Activated CD4-positive, alpha-beta T cell treated with anti-CD3 and anti-CD28 coated beads, Interleukin-2, amount 50 U/mL, for 16 hours (primary cell): ENCODE results near the gene C1orf198.

ENCODE experiments used
- DNase-seq: peaks from one replicate; pipeline ENCODE4 v3.0.0-alpha.2; 2020

C1orf198 gene

GRCh38 chr1:230807029-230807428, 61.3 kb downstream of the C1orf198 start:
- DNase-seq: no peak

- no peak for DNase-seq
These were observed 61.8 kb downstream of the C1orf198 start for GRCh38 chr1:230806552-230806951.

- DNase-seq: no peak
These were observed 63.9 kb downstream of the C1orf198 start for GRCh38 chr1:230804396-230804795.

DNA sequence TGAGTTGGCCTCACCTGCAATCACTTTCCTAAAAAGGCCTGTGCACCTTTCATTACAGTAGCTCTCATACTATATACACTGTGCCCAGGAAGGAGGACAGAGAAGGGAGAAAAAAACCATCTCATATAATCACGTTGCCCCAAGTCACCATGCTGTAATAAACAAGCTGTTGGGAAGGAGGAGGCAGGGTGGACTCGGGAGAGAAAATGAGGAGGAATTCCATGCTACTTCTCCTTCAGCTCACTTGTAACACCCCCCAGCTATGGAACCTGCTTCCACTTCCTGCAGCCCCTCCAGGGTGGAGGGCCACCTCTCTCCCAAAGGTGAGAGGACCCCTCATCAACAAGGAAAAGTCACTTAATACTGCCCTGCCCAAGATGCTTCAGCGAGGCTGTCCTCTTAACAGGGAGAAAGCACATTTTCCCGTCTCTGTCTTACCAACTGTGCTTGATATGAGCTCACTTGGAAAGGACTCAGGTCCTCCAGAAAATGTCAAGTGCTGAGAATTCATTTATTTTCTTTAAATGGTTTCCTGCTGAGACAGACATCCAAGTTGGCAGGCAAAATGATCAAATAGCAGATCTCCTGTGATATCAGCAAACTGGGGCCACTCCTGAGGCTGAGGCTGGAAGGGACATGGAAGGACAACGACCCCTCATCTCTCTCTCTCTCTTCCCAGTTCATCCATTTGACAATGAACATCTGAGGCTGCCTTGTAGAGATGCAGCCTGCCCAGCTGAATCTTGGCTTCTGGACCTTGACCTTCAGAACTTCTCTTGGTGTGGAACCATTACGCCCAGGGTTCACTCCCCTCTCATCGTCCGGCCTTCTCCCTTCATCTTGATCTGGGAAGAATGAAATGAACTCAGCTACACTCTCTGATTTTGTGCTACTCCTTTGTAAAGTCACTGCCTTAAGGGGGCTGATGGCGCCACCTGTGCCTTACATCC, 67.2 kb downstream of the C1orf198 start:
- DNase-seq: no peak

DNA sequence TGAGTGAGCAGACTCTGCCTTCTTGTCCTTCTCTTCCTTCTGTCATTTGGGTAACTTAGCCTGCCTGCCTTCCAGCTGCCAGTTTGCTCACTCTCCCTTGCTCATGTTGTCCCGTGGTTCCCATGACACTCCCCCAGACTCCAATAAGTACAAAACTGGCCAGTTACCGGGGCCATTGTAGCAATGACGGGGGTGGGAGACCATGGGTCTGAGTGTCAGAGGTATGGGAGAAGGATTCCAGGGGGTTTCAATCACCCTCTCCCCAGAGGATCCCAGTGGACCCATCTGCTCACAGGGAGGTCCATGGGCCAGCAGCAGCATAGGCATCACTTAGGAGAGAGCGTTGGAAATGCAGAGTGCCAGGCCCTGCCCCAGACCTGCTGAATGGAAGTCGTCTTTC, 69.8 kb downstream of the C1orf198 start:
- no peak for DNase-seq

DNA sequence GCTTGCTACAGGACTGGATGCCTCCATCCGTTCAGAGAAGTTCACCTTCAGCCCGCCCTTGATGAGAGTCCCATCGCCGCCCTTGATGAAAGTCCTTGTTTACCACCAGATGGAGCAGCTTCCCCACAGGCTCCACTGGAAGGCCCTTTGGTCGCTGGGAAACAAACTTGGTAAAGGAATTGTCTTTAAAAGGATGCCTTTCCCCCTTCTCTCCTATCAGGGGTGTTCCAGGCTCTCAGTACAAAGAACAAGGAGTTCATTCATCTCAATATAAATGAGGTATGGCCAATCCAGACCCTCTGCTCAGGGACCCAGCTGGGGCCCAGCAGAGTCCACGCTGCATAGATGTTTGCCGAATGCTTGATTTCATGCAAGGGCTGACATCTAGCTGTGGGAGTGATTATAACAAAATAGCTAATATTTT, 70.4 kb downstream of the C1orf198 start:
- DNase-seq: peak; percentile 18

GRCh38 chr1:230797376-230797920, 70.9 kb downstream of the C1orf198 start:
- no peak for DNase-seq

DNA sequence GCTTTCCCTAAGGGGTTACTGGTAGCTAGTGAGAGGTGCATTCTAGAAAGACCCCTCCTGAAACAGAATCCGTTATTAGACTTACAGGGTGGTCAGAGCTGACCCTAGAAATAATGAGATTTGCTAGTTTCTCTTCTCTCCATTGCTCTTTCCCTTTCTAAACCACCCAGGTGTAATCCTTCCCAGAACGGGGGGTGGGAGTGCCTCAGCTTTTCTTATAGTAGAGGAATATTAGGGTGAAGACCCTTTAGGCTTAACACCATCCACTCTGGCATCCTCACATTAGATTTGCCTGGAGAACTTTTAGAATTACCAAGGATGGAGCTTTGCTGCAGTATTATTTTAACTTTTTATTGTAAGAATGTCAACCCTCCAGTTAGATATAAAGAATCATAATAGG, 71.7 kb downstream of the C1orf198 start:
- no peak for DNase-seq

DNA sequence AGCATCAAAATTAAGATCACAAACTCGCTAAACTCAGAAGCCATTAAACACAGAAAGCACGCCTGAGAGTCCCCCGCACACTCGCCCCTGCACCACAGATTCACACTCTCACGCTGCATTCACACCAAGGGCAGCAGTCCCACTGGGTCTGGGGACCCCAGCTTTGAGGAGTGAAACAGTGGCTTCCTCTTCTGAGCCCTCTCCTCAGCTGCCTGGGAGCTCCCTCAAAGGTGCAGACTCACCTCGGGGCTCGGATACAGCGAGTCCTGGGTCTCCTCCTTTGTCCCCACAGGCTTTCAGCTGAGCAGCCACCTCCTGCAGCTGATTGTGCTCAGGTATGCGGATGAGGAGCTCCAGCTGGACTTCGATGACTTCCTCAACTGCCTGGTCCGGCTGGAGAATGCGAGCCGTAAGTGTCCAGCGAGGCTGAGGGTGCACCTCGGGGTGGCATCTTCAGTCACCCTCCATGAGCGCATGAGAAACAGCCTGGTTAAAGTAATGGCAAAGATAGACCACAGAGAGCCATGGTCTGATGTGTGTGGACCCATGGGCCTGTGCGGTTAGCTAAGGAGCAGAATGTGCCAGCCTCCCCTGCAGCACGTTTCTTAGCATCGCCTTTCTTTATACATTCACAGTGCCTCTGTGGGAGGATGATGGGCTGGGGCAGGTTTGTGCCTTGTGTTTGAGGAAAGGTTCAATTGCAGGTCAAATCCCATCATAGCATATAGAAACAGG, 73.3 kb downstream of the C1orf198 start:
- DNase-seq: no peak

GRCh38 chr1:230794431-230794830, 73.9 kb downstream of the C1orf198 start:
- DNase-seq: no peak

GRCh38 chr1:230793463-230793745, 74.9 kb downstream of the C1orf198 start:
- DNase-seq: no peak

GRCh38 chr1:230792691-230793462, 75.4 kb downstream of the C1orf198 start:
- DNase-seq: no peak

- DNase-seq: no peak
These were observed 76.2 kb downstream of the C1orf198 start for GRCh38 chr1:230791986-230792564.

DNA sequence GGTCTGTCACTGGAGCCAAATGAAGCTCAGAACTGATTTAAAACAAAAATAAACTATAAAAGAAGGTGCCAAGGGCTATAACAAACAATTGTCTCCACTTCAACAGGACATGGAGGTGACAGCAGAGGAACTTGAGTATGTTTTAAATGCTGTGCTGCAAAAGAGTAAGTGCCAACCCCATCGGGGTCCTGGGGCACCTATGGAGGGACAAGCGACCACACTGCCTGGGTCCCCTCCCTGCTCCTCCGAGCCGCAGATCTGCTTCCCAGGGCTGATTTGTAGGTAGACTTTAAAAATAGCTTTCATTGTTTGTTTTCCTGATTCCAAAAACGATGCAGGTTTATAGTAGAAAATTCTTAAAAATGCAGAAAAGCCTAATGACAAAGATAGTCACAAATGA, 78.3 kb downstream of the C1orf198 start:
- DNase-seq: no peak

- DNase-seq: no peak
These were observed 79.6 kb downstream of the C1orf198 start for GRCh38 chr1:230788561-230789275.

DNA sequence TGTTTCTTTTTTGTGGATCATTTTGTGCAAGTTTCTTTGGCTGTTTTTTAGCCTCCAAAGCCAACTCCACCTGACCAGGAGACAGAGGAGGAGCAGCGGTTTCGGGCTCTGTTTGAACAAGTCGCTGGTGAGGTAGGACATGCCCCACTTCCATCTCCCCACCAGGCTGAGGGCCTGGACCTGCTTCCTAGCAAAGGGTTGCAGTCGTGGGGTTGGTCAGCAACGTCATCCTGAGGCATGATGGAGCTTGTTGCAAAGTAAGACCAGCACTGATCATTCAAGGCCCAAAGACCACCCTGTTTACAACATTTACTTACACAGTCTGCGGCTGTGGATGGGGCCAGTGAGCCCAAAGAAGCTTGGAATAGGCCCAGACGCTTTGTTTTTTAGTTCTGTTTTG, 80.8 kb downstream of the C1orf198 start:
- no peak for DNase-seq
